GM23338 (cell line): ENCODE data around the gene MFRP.

Experiments used
- CREB1 ChIP-seq: fragments of 250-450 bp; sonication (Bioruptor Pico); IDR thresholded peaks from 2 replicates; pipeline ENCODE4 v1.5.0; 2020; ENCODE audit warnings: low read depth, mild to moderate bottlenecking, moderate library complexity
- REST ChIP-seq: IDR thresholded peaks from one replicate; pipeline ENCODE4 v1.6.1; 2018; ENCODE audit warnings: antibody characterized with exemption; ENCODE audit not compliant: unreplicated experiment
- ZNF331 ChIP-seq: fragments of 250-450 bp; sonication (Bioruptor Pico); IDR thresholded peaks from 2 replicates; pipeline ENCODE4 v1.5.0; 2020; ENCODE audit warnings: low read depth, mild to moderate bottlenecking, moderate library complexity
- TF ChIP-seq, protein P1 (sequence below), 2 experiments: fragments of 200-600 bp in 1 of 2; sonication (generic) in 1 of 2; conservative IDR thresholded peaks; 2 replicates each; pipeline versions ENCODE4 v1.5.1 to v1.6.1; 2016 to 2017; ENCODE audit warnings: antibody characterized with exemption in 2 of 2, low read depth in 2 of 2, mild to moderate bottlenecking in 2 of 2, moderate library complexity in 1 of 2

- TF ChIP-seq CREB1 (no peak), ZNF331 (no peak), REST (no peak)
- TF ChIP-seq, protein P1, sequence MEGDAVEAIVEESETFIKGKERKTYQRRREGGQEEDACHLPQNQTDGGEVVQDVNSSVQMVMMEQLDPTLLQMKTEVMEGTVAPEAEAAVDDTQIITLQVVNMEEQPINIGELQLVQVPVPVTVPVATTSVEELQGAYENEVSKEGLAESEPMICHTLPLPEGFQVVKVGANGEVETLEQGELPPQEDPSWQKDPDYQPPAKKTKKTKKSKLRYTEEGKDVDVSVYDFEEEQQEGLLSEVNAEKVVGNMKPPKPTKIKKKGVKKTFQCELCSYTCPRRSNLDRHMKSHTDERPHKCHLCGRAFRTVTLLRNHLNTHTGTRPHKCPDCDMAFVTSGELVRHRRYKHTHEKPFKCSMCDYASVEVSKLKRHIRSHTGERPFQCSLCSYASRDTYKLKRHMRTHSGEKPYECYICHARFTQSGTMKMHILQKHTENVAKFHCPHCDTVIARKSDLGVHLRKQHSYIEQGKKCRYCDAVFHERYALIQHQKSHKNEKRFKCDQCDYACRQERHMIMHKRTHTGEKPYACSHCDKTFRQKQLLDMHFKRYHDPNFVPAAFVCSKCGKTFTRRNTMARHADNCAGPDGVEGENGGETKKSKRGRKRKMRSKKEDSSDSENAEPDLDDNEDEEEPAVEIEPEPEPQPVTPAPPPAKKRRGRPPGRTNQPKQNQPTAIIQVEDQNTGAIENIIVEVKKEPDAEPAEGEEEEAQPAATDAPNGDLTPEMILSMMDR (conservative IDR thresholded peaks at IDR 0.05; ENCODE audit: low read depth in 2 of 2), result no peak
Measured at GRCh38 chr11:119343726-119344125, 2.8 kb downstream of the MFRP start.
